Measurements from ENCODE around the gene ARF1. TPM values are rescaled to one million over a fixed set of nuclear protein-coding genes. Genes with fewer than 3 reads are reported as not detected.
A peak's percentile ranks its signal among the peaks of the same experiment; 100 is the strongest.

Gene ARF1
- total RNA-seq, 2 experiments from 2014 or later = 318 to 322 TPM

DNA sequence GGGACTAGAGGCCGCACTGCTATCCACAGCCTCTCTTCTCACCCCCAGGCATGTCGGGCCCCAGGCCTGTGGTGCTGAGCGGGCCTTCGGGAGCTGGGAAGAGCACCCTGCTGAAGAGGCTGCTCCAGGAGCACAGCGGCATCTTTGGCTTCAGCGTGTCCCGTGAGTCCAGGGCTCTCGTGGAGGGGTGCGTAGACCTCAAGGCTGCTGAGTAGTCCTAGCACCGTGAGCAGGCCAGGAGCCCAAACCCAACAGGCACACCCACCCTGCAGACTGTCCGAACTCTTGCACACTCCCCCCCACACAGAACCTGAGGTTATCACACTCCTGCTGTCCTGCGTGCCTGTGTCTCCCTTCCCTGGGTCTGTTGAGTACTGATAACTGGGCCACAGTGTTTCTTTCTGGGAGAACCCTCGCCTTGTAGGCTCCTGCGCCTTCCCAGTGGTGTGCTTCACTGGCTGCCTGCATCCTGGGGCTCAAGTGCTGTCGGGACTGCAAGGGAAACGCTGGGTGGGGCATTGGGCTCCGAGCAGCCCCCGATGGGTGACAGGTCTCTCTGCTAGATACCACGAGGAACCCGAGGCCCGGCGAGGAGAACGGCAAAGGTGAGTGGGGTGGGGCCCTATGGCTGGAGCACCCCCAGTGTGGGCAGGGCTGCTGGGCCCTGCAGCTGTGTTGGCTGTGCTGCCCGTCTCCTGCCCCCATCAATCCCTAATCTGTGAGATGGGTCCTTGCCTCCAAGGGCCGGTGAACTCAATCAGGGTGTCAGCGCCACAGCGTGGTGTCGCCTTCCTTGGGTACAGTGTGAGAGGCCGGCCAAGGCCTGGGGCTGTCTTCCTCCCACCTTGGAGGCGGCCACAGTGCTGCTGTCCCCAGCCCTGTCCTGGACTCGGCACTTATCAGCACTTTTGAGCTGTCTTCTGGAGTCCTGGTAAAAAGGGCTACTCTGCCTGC, 63.2 kb downstream of the ARF1 start:
- H3K27ac ChIP-seq (ENCODE audit: low read depth in 1 of 2, low read length in 2 of 2) = no peak overlapping the region
- TF ChIP-seq, protein P1, sequence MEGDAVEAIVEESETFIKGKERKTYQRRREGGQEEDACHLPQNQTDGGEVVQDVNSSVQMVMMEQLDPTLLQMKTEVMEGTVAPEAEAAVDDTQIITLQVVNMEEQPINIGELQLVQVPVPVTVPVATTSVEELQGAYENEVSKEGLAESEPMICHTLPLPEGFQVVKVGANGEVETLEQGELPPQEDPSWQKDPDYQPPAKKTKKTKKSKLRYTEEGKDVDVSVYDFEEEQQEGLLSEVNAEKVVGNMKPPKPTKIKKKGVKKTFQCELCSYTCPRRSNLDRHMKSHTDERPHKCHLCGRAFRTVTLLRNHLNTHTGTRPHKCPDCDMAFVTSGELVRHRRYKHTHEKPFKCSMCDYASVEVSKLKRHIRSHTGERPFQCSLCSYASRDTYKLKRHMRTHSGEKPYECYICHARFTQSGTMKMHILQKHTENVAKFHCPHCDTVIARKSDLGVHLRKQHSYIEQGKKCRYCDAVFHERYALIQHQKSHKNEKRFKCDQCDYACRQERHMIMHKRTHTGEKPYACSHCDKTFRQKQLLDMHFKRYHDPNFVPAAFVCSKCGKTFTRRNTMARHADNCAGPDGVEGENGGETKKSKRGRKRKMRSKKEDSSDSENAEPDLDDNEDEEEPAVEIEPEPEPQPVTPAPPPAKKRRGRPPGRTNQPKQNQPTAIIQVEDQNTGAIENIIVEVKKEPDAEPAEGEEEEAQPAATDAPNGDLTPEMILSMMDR (IDR thresholded peaks at IDR 0.05) = no peak
- H3K27me3 Mint-ChIP-seq = no peaks in the 10 kb centered on the region
- H3K4me1 Mint-ChIP-seq (ENCODE audit: low read depth) = peaks cover 34% of the 10 kb centered on the region
- H3K4me3 ChIP-seq (ENCODE audit: low read length) = no peak overlapping the region
- peaks cover 56% of the 10 kb centered on the region for H3K36me3 ChIP-seq (ENCODE audit: insufficient read depth, low read length)
- H3K27ac Mint-ChIP-seq = no peak overlapping the region
- peaks cover 53% of the 10 kb centered on the region for H3K4me1 ChIP-seq (ENCODE audit: insufficient read depth, low read length)
- peak overlapping the region; percentile 20 for H3K4me3 Mint-ChIP-seq
- peak in 1 of 14 experiments; percentile 20 for DNase-seq
- intact Hi-C loops (cut with DNase I, micrococcal nuclease) = loop anchor here in 1 of 2 experiments (10.0 kb wide), 1 partner anchor 1359 kb away; the partner anchor contains the start of gene NUP133
- ATAC-seq (ENCODE audit: poor library complexity) = no peak
- H3K27me3 ChIP-seq (ENCODE audit: control insufficient read depth in 1 of 2, insufficient read depth in 2 of 2, low read length in 2 of 2) = no peaks in the 10 kb centered on the region
- H3K9me3 ChIP-seq (ENCODE audit: control insufficient read depth in 1 of 2, insufficient read depth in 1 of 2, low read length in 2 of 2) = no peaks in the 10 kb centered on the region
- H3K9me3 Mint-ChIP-seq = no peaks in the 10 kb centered on the region
- POLR2A ChIA-PET = interaction anchor here (3.9 kb wide), 1 partner anchor 20 kb away, joined by 33 read pairs; the partner anchor contains the start of gene IBA57
- peaks cover 34% of the 10 kb centered on the region for H3K36me3 Mint-ChIP-seq (ENCODE audit: low read depth)
- CTCF ChIA-PET = interaction anchor here (1.7 kb wide), 1 partner anchor 19 kb away, joined by 3 read pairs; the partner anchor contains the start of gene IBA57

DNA sequence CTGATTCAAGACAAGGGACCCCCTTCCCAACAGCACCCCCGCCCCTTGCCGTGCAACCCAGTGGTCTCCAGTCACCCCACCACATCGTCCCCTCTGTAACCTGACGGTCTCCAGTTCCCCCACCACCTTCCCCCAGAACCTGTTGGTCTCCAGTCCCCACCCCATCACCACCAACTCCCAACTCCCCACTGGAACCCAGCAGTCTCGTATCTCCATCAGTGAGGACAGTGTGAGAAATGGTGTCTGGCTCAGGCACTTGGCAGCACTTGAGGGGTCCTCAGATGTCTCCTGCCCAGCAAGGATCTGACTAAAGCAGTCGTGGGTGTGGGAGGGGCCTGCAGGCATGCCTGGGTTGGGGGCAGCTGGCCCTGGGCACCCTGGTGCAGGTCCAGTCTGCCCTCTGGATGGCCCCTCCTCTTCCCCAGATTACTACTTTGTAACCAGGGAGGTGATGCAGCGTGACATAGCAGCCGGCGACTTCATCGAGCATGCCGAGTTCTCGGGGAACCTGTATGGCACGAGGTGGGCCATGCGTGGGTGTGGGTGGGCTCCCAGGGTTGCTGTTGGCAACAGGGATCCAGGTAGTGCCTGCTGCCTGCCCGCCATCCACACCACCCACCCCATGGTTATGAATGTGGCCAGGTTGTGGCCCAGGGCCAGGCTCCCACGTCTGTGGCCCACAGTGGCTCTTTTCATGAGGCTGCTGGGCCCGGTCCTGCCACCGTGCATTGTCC, 64.1 kb downstream of the ARF1 start:
- H3K36me3 Mint-ChIP-seq (ENCODE audit: low read depth) = peaks cover 29% of the 10 kb centered on the region
- no peak overlapping the region for H3K27ac ChIP-seq (ENCODE audit: low read depth in 1 of 2, low read length in 2 of 2)
- peaks cover 55% of the 10 kb centered on the region for H3K36me3 ChIP-seq (ENCODE audit: insufficient read depth, low read length)
- H3K27ac Mint-ChIP-seq = no peak overlapping the region
- DNase-seq (no peak), ATAC-seq (ENCODE audit: poor library complexity) (no peak)
- H3K4me1 Mint-ChIP-seq (ENCODE audit: low read depth) = peaks cover 26% of the 10 kb centered on the region
- no peaks in the 10 kb centered on the region for H3K27me3 ChIP-seq (ENCODE audit: control insufficient read depth in 1 of 2, insufficient read depth in 2 of 2, low read length in 2 of 2)
- H3K27me3 Mint-ChIP-seq = no peaks in the 10 kb centered on the region
- POLR2A ChIA-PET = no interaction called here
- TF ChIP-seq, protein P1 (IDR thresholded peaks at IDR 0.05) = no peak
- H3K4me3 Mint-ChIP-seq = no peak overlapping the region
- no peaks in the 10 kb centered on the region for H3K9me3 Mint-ChIP-seq
- no peaks in the 10 kb centered on the region for H3K9me3 ChIP-seq (ENCODE audit: control insufficient read depth in 1 of 2, insufficient read depth in 1 of 2, low read length in 2 of 2)
- CTCF ChIA-PET = no interaction called here
- intact Hi-C loops (cut with DNase I, micrococcal nuclease) = loop anchor here in 1 of 2 experiments (10.0 kb wide), 1 partner anchor 1358 kb away; the partner anchor contains the start of gene NUP133
- H3K4me1 ChIP-seq (ENCODE audit: insufficient read depth, low read length) = peaks cover 45% of the 10 kb centered on the region
- H3K4me3 ChIP-seq (ENCODE audit: low read length) = no peak overlapping the region

DNA sequence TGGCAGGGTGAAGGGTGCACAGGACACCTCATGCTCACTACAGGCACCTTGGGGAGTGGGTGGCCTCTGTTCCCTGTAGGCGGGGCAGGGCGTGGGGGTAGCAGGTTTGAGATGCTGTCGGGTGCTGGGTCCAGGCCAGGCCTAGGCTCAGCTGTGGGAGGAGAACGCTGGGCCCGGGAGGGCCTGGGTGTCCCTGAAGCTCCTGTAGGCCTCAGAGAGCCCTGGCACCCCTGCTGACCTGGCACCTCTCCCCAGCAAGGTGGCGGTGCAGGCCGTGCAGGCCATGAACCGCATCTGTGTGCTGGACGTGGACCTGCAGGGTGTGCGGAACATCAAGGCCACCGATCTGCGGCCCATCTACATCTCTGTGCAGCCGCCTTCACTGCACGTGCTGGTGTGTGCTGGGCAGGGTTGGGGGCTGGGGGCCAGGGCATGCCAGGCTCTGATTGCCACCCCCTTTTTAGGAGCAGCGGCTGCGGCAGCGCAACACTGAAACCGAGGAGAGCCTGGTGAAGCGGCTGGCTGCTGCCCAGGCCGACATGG, 64.7 kb downstream of the ARF1 start:
- Mint-ChIP-seq H3K4me3 (no peak overlapping the region), H3K36me3 (ENCODE audit: low read depth) (peaks cover 29% of the 10 kb centered on the region), H3K27me3 (no peaks in the 10 kb centered on the region), H3K4me1 (ENCODE audit: low read depth) (peaks cover 20% of the 10 kb centered on the region), H3K27ac (no peak overlapping the region), H3K9me3 (no peaks in the 10 kb centered on the region)
- ATAC-seq (ENCODE audit: poor library complexity) (no peak), DNase-seq (peak in 1 of 14 experiments; percentile 17)
- Histone ChIP-seq H3K4me1 (ENCODE audit: insufficient read depth, low read length) (peaks cover 38% of the 10 kb centered on the region), H3K4me3 (ENCODE audit: low read length) (no peak overlapping the region), H3K27me3 (ENCODE audit: control insufficient read depth in 1 of 2, insufficient read depth in 2 of 2, low read length in 2 of 2) (no peaks in the 10 kb centered on the region), H3K27ac (ENCODE audit: low read depth in 1 of 2, low read length in 2 of 2) (no peak overlapping the region), H3K36me3 (ENCODE audit: insufficient read depth, low read length) (peaks cover 49% of the 10 kb centered on the region), H3K9me3 (ENCODE audit: control insufficient read depth in 1 of 2, insufficient read depth in 1 of 2, low read length in 2 of 2) (no peaks in the 10 kb centered on the region)
- intact Hi-C loops (cut with DNase I, micrococcal nuclease) = loop anchor here in 1 of 2 experiments (10.0 kb wide), 1 partner anchor 1358 kb away; the partner anchor contains the start of gene NUP133
- ChIA-PET CTCF (no interaction called here), POLR2A (no interaction called here)
- TF ChIP-seq, protein P1 (IDR thresholded peaks at IDR 0.05) = no peak

All from CD4-positive, alpha-beta T cell (primary cell).